ENCODE results near the gene RPS21. TPM values are rescaled to one million over a fixed set of nuclear protein-coding genes. Genes with fewer than 3 reads are reported as not detected.

RPS21 gene
- total and polyA plus RNA-seq, 9 of the 15 experiments (the other 6 are each of a cell fraction or from before 2014, with no cell fraction given) = 1,380 to 5,647 (median 3,091) TPM

- TF ChIP-seq KLF16 (IDR thresholded peaks at IDR 0.05) (peak; percentile 73; the same call in 1 of the 2 replicates), CBFA2T3 (IDR thresholded peaks at IDR 0.05) (peak; percentile 91), KLF1 (tag; IDR thresholded peaks at IDR 0.05) (peak; percentile 66; the same call in 1 of the 2 replicates), SIN3A (IDR thresholded peaks at IDR 0.05; ENCODE audit: borderline replicate concordance in 2 of 2, control insufficient read depth in 1 of 2, low read depth in 2 of 2, low read length in 2 of 2) (peak in 1 of 2 experiments; percentile 61; a peak in 1 of 4 replicates), USF2 (CRISPR knock-in tag; IDR thresholded peaks at IDR 0.05) (no peak), ZNF644 (tag; IDR thresholded peaks at IDR 0.05; ENCODE audit: low read depth) (no peak), HNRNPL (IDR thresholded peaks at IDR 0.05; ENCODE audit: low read depth, low read length) (peak; percentile 99), CREM (IDR thresholded peaks at IDR 0.05; ENCODE audit: low read depth) (0 out of 2 replicates have a peak, but pooled peaks have one; percentile 6), CTBP1 (IDR thresholded peaks at IDR 0.05; ENCODE audit: borderline replicate concordance) (peak; percentile 59; the same call in 1 of the 2 replicates), ATF1 (CRISPR knock-in tag; IDR thresholded peaks at IDR 0.05) (no peak), ATF1 (tag; IDR thresholded peaks at IDR 0.05) (0 out of 2 replicates have a peak, but pooled peaks have one; percentile 24), TCF3 (CRISPR knock-in tag; IDR thresholded peaks at IDR 0.05) (peak; percentile 93), SRSF1 (IDR thresholded peaks at IDR 0.05; ENCODE audit: low read depth, low read length) (no peak), ZBTB33 (CRISPR knock-in tag; IDR thresholded peaks at IDR 0.05) (peak; percentile 62), YY1 (IDR thresholded peaks at IDR 0.05; ENCODE audit: borderline replicate concordance in 1 of 3, control insufficient read depth in 1 of 3, extremely low read depth in 1 of 3, insufficient read depth in 3 of 3, insufficient read length in 1 of 3, insufficient replicate concordance in 2 of 3, low read depth in 1 of 3, low read length in 2 of 3) (peak in 1 of 3 experiments; percentile 36), E2F6 (IDR thresholded peaks at IDR 0.05; ENCODE audit: borderline replicate concordance in 1 of 2, extremely low read depth in 1 of 2, insufficient read depth in 1 of 2, insufficient read length in 1 of 2, low read depth in 1 of 2, low read length in 1 of 2, poor library complexity in 1 of 2, severe bottlenecking in 1 of 2) (peak in 1 of 2 experiments; percentile 13), MTA2 (IDR thresholded peaks at IDR 0.05; ENCODE audit: low read depth) (peak; percentile 71), PCBP1 (IDR thresholded peaks at IDR 0.05; ENCODE audit: low read depth, low read length, poor library complexity, severe bottlenecking) (peak; percentile 91), ZBTB7A (IDR thresholded peaks at IDR 0.05; ENCODE audit: borderline replicate concordance, control insufficient read depth, low read depth, low read length) (peak; percentile 94), FOSL1 (tag; conservative IDR thresholded peaks at IDR 0.05) (peak; percentile 70), SRF (CRISPR knock-in tag; IDR thresholded peaks at IDR 0.05) (peak in 1 of 2 experiments; percentile 34; a peak in 1 of 4 replicates), RBFOX2 (IDR thresholded peaks at IDR 0.05; ENCODE audit: low read depth, low read length) (peak; percentile 59), SMARCE1 (IDR thresholded peaks at IDR 0.05) (peak; percentile 85), POLR2AphosphoS5 (IDR thresholded peaks at IDR 0.05; ENCODE audit: control insufficient read depth, insufficient read depth, low read depth, low read length) (peak; percentile 63), SMAD4 (CRISPR knock-in tag; conservative IDR thresholded peaks at IDR 0.05) (peak; percentile 71)
Observed at GRCh38 chr20:62357187-62357667, 29.7 kb upstream of the RPS21 start (continued).
